IPS-11a (cell line): ENCODE results near the gene SYNRG.
"Not testable (repeated sequence)": the region's sequence is repeated elsewhere in the genome, so short reads cannot be mapped to it uniquely, and the experiment has no call there.

Source experiments
- H3K4me3 ChIP-seq: one replicate; pipeline ENCODE4 v1.5.1; 2013; ENCODE audit warnings: low read depth, low read length, control low read depth

The SYNRG gene

DNA sequence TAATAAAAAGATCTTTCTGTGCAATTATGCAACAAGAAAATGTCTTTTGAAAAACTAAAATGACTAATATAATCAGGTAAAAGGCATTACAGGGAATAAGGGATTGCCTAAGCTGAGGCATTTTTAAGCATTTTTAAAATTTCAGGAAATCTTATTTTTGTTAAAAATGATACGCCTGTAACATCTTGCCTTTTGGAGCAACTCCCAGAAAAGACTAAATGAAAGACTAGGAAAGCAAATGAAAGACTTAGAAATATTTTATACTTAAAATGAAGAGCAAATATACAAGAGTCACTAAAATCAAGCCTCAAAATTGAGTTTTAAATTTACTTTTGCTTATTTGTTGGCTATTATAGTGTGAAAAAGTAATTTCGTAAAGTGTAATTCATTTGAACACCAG is 63.7 kb downstream of the SYNRG start:
- H3K4me3 ChIP-seq = no peak overlapping the region

DNA sequence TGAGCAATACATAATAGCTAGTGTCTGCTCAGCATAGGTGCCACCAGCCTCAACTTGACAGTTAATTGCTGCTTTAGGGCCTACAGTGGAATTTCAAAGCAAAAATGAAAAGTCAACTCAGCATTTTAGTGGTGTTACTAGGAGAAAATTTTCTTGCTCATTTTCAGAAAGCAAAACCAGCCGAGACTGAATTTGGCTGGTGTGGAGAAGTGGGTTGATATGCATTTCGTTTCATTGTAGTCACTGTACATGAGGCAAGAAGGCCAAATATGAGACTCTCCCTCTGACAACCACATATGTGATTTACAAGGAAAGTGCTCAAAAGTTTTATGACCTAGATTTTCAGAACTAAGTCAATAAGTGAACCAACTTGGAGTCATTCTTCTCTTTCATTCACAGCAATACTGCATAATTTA is 65.6 kb downstream of the SYNRG start:
- H3K4me3 ChIP-seq = no peak overlapping the region

- no peak overlapping the region for H3K4me3 ChIP-seq
Observed at GRCh38 chr17:37541880-37542660, 67.1 kb downstream of the SYNRG start.

DNA sequence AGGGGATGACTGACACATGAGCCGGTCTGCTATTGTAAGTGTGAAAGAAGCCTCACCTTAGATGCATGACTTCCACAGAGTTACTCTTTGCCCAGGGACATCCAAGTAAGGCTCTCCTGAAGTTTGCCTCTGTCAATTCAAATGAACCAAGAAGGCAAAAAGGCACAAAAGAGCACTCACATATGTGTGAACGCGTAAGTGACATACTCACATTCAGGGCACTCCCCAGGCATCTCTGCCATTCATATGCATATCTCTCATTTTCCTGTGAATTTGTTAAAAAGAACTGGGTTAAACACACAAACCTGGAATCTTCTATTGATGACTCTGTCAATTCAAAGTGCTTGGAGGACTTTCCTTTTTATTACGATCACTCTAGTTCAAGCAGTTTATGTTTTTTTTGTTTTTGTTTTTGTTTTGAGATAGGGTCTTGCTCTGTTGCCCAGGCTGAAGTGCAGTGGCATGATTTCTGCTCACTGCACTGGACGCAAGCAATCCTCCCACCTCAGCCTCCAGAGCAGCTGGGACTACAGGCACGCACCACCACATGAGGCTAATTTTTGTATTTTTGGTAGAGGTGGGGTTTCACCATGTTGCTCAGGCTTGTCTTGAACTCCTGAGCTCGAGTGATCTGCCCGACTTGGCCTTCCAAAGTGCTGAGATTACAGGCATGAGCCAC is 70.1 kb downstream of the SYNRG start:
- no peak overlapping the region for H3K4me3 ChIP-seq

DNA sequence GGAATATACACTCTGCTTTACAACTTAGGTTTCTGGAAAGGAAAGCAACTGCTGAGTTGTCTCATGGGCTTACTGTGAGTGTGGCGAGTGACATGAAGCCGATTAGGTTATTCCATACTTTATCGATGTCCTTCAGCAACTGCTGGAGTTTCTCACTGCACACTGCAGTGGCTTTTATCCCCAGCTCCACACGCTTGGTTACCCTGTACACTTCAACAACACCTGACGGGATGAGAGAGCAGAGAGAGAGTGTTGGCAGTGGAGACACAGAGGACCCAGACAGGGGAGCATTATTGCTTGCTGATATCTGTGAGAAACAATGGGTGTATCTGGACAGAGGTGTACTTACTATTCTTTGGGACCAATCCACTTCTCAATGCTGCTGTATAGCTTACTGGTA is 73.3 kb downstream of the SYNRG start:
- no peak overlapping the region for H3K4me3 ChIP-seq

DNA sequence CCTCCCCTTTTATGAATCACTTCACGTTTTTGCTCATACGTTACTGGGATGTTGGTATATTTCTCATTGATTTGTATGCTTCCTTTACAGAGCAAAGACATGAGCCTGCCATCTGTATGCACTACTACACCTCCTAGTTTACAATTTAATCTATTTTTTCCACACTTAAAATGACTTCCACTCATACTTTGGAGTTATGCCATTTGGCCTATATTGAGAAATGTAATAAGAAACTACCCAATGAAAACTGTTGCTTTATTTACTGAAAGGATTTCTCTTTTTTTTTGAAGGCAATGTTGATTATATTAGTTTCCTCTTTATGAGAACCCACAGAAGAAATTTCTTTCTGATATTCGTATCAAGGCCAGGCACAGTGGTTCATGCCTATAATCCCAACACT is 76.5 kb downstream of the SYNRG start:
- H3K4me3 ChIP-seq = no peak overlapping the region

DNA sequence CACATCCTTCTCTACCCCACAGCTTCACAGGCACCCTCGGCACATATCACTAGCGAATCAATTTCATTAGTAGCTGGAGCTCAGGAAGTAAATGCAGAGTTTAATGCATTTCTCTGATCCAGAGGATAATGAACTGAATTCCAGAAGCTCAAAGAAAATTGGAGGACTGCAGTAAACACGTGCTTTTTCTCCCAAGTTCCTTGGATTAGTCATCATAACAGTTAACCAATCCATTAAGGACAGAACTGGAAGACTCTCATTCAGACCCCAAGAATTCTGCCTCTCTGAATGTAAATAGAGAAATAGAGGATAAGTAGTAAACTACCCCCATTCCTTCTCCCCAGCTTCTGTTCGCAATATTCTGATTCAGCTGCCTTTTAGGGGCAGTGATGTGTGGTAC is 78.8 kb downstream of the SYNRG start:
- H3K4me3 ChIP-seq = no peak overlapping the region

DNA sequence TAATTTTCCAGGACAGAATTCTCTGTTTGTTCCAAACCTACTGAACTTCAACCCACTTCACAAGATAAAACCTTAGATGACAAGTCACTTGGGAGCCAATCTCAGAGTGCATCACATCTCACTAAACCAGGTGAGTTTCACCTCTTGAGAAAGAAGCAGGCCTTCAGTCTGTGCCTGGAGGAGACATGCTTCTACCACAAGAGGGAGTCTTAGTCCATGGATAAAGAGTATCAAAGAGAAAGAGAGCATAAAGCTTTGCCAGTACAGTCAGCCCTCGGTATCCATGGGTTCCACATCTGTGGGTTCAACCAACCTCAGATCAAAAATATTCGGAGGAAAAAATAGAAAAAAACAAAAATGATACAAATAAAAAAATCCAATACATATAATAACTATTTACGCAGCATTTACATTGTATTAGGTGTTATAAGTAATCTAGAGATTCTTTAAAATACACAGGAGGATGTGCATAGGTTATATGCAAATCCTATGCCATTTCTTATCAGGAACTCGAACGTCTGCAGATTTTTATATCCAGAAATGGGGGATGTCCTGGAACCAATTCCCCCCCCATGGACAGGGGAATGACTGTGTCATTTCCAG is 81.9 kb downstream of the SYNRG start:
- H3K4me3 ChIP-seq = no peak overlapping the region

GRCh38 chr17:37523715-37524219 is 85.5 kb downstream of the SYNRG start:
- H3K4me3 ChIP-seq = no peak overlapping the region

DNA sequence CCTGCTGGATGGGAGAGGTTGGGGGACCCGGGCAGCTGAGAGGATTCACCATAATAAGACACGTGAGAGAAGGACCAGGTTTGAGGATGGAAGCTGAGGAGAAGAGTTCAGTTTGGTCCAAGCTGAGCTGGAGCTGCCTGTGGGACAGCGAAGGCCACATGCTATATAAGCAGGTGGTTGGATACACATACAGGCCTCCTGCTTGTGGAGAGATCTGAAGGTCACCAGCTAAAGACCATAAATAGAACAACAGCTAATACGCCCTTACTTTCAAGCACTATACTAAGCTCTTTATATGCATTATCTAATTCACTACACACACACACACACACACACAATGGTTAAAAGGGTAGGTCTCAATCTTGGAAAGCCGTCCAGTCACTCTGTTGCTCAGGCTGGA is 87.4 kb downstream of the SYNRG start:
- H3K4me3 ChIP-seq = no peak overlapping the region

DNA sequence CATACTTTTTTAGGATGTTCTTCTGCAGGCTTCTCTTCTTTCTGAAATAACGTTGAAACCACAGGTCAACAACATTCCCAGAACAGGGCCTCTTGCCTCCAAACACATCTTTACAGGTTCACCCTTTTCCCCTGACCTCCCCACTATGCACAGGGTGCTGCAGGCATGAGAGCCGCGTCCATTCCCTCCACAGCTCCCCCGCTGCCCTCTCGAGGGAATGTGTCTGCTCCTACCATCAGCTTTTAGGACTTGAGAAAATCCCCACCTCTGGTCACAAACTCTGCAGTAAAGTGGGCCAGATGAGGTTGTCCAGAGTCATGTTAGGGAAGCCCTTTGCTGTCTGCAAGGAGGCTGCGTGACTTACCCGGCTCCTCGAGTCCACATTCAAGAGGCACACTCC is 89.0 kb downstream of the SYNRG start:
- H3K4me3 ChIP-seq = no peak overlapping the region

DNA sequence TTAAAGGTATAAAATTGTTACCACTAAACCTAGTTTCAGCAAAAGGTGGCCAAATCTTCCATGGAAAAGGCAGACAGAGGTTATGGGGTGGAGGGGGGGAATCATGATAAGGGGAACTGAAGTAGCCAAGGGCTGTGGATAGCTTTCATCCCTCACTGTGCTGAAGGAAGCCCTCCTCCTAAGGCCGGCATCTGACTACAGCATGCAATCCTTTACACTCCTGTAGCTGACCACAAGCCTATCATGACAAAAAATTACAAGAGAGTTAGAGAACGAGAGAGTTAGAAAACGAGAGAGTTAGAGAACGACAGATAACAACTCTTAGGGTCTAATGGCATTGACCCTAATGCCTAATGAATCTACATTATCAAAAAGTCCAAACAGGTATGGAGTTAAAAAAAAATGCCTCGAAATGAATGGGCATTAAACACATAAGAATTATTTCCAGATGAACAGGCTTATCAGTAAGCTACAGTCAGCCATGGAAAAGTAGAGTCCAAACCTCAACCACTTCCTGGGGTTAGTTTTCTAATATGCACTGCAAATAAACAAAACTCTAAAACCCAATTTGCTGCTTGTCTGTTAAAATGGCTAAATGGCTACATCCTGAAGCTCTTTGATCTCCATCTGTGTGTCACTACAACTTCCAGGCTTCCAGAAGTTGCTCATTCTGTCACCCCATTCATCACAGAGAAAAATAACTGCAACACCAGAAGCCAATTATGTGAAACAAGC is 89.8 kb downstream of the SYNRG start:
- no peak overlapping the region for H3K4me3 ChIP-seq

DNA sequence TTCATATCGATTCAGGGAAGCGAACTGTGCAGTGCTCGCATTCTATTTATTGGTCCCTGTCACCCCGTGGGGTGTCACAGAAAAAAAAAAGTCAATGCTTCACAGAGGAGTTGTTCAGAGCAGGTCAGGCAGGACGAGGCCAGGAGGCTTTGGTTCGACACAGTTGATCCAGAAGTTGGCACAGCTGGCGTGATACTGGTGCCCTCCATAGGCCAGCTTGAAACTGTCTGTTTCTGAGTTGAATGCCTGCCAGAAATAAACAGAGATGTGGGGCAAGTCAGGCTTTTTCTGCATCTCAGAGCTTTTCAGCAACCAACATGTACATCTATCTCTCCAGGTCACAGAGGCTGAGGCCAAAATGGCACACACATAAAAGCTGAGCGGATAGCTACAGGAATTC is 90.4 kb downstream of the SYNRG start:
- H3K4me3 ChIP-seq = no peak overlapping the region

DNA sequence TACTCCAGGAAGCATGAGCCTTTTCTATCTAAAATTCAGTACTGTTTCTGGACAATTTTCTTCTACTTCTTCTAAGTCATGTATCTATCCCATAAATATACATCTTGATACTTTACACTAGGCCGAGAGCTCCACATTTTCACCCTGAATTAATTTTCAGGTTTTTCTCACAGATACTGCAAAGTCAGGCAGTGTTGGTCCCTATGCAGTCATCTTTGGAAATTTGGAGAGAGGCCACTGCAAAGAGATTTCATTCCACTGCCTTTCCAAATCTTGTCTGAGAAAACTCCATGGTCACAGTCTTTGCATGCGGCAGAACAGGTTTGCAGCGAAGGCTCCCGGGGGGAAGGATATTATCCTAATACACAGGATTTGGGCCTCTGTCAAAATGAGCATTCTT is 91.3 kb downstream of the SYNRG start:
- H3K4me3 ChIP-seq = no peak overlapping the region

GRCh38 chr17:37516127-37516571 is 93.1 kb downstream of the SYNRG start:
- H3K4me3 ChIP-seq = no peak overlapping the region

GRCh38 chr17:37513711-37514110 is 95.5 kb downstream of the SYNRG start:
- no peak overlapping the region for H3K4me3 ChIP-seq

GRCh38 chr17:37512442-37513068 is 96.7 kb downstream of the SYNRG start:
- H3K4me3 ChIP-seq = no peak overlapping the region

DNA sequence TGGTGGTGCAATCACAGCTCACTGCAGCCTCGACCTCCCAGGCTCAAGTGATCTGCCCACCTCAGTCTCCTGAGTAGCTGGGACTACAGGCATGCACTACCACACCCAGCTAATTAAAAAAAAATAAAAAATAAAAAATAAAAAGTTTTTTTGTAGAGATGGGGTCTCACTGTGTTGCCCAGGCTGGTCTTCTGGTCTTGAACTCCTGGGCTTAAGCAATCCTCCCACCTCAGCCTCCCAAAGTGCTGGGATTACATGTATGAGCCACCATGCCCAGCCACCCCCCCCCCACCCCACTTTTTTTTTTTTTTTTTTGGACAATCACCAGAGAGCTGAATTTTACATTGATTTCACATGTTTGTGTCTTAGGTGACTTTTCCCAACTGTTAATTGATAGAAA is 97.6 kb downstream of the SYNRG start:
- not testable (repeated sequence) for H3K4me3 ChIP-seq

GRCh38 chr17:37510056-37510455 is 99.2 kb downstream of the SYNRG start:
- H3K4me3 ChIP-seq = no peak overlapping the region

DNA sequence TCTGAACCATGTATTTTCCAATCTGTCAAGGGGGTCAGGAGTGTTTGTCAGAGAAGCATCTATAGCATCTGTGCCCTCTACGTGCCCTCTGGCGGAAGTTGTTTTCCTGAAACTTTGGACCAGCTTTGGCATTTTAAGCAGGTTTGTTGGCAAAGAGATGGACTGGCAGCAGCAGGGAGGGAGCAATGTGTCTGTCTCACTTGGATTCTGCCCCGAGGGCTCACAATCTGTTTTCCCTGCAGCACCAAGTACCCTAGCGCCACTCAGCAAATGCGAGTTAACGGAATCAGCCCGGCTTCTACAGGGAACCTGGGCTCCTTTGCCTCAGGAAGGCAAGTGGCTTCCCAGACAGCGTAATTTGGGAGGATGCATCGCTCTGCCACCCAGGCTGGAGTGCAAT is 102.1 kb downstream of the SYNRG start:
- no peak overlapping the region for H3K4me3 ChIP-seq

DNA sequence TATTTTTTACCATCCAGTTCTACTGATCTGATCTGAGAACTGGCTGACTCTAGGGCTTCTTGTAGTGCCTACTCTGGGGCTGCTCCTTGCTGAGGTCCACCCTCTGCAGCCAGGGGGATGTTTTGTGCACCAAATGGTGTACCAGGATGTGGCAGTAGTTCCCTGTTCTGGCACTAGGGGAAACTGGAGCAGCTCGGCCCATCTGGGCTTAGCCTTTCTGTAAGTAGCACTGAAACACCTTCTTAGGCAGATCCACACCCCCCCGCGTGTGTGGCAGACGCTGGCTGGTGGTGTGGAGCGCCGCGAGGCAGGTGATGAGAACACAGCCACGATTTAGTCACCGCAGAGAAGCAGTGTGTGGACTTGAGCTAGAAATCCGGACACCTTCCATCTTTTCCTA is 102.5 kb downstream of the SYNRG start:
- no peak overlapping the region for H3K4me3 ChIP-seq
